HL-60 (cell line): ENCODE measurements around the gene NFE2L1.
"Not testable (repeated sequence)": the region's sequence is repeated elsewhere in the genome, so short reads cannot be mapped to it uniquely, and the experiment has no call there.

ENCODE experiments used
- DNase-seq, 2 experiments: peaks; one replicate each; pipeline ENCODE4 v3.0.0-alpha.2; 2010 to 2020; ENCODE audit warnings: low read depth in 1 of 2, low spot score in 1 of 2
- H3K27ac ChIP-seq: fragments of 250-450 bp; sonication (Bioruptor Pico); replicated peaks from 2 replicates; pipeline ENCODE4 v1.5.1; 2020; ENCODE audit warnings: mild to moderate bottlenecking, moderate library complexity
- H3K27me3 ChIP-seq: fragments of 250-450 bp; sonication (Bioruptor Pico); 2 replicates; pipeline ENCODE4 v1.5.1; 2021; ENCODE audit warnings: mild to moderate bottlenecking, moderate library complexity; ENCODE audit not compliant: insufficient read depth, poor library complexity, severe bottlenecking
- H3K4me3 ChIP-seq: replicated peaks from 2 replicates; pipeline ENCODE4 v1.5.1; 2011; ENCODE audit warnings: mild to moderate bottlenecking, control low read depth, low read length; ENCODE audit not compliant: insufficient read depth
- CTCF ChIP-seq: IDR thresholded peaks from one replicate; pipeline ENCODE4 v1.5.1; 2011; ENCODE audit warnings: low read length, control low read depth, inconsistent platforms; ENCODE audit not compliant: insufficient read depth
- GABPA ChIP-seq: IDR thresholded peaks from 2 replicates; pipeline ENCODE4 v1.6.1; 2012; ENCODE audit warnings: low read depth
- POLR2AphosphoS5 ChIP-seq: IDR thresholded peaks from 2 replicates; pipeline ENCODE4 v1.6.1; 2012; ENCODE audit warnings: low read depth
- REST ChIP-seq: IDR thresholded peaks from 2 replicates; pipeline ENCODE4 v1.6.1; 2012; ENCODE audit warnings: low read depth; ENCODE audit not compliant: insufficient replicate concordance
- SPI1 ChIP-seq: IDR thresholded peaks from 2 replicates; pipeline ENCODE4 v1.6.1; 2012; ENCODE audit warnings: low read depth, mild to moderate bottlenecking, borderline replicate concordance

The NFE2L1 gene

GRCh38 chr17:48013876-48014594 lies 34.1 kb upstream of the NFE2L1 start:
- no peak overlapping the region for H3K4me3 ChIP-seq
- H3K27me3 ChIP-seq, result peaks cover 3% of the 10 kb centered on the region
- DNase-seq, result no peak
- H3K27ac ChIP-seq, result no peak overlapping the region
- no peak for TF ChIP-seq POLR2AphosphoS5
- TF ChIP-seq SPI1, result no peak

GRCh38 chr17:48014595-48015111 lies 33.5 kb upstream of the NFE2L1 start:
- Histone ChIP-seq H3K27ac (no peak overlapping the region), H3K27me3 (peaks cover 3% of the 10 kb centered on the region), H3K4me3 (no peak overlapping the region)
- TF ChIP-seq GABPA (no peak), REST (no peak), CTCF (no peak), POLR2AphosphoS5 (no peak), SPI1 (no peak)
- no peak for DNase-seq

- Histone ChIP-seq H3K27me3 (peaks cover 3% of the 10 kb centered on the region), H3K27ac (no peak overlapping the region), H3K4me3 (no peak overlapping the region)
- no peak for DNase-seq
- no peak for TF ChIP-seq CTCF
- TF ChIP-seq POLR2AphosphoS5, result no peak
- TF ChIP-seq GABPA, result no peak
- TF ChIP-seq SPI1, result no peak
- TF ChIP-seq REST, result no peak
Measured at GRCh38 chr17:48016112-48016511, 32.0 kb upstream of the NFE2L1 start.

GRCh38 chr17:48017817-48018158 lies 30.4 kb upstream of the NFE2L1 start:
- DNase-seq, H3K4me3 ChIP-seq, H3K27me3 ChIP-seq, H3K27ac ChIP-seq: not testable (repeated sequence)

GRCh38 chr17:48021934-48022333 lies 26.2 kb upstream of the NFE2L1 start:
- H3K27ac ChIP-seq, result no peak overlapping the region
- H3K4me3 ChIP-seq, result no peak overlapping the region
- no peaks in the 10 kb centered on the region for H3K27me3 ChIP-seq
- DNase-seq, result peak in 1 of 2 experiments; percentile 28
- TF ChIP-seq CTCF (no peak), GABPA (no peak), SPI1 (no peak), REST (no peak), POLR2AphosphoS5 (no peak)
